ENCODE results near the gene SPEM3.
A peak's percentile ranks its signal among the peaks of the same experiment; 100 is the strongest.

- TF ChIP-seq ZNF18 (CRISPR knock-in tag; IDR thresholded peaks at IDR 0.05; ENCODE audit: insufficient replicate concordance): no peak
- no peak for TF ChIP-seq CTCF (CRISPR knock-in tag; IDR thresholded peaks at IDR 0.05)
- TF ChIP-seq KLF13 (CRISPR knock-in tag; IDR thresholded peaks at IDR 0.05): no peak
- TF ChIP-seq HMGXB3 (CRISPR knock-in tag; IDR thresholded peaks at IDR 0.05; ENCODE audit: borderline replicate concordance): no peak
- no peak for TF ChIP-seq NR2C2 (CRISPR knock-in tag; IDR thresholded peaks at IDR 0.05; ENCODE audit: borderline replicate concordance)
- 0 out of 2 replicates have a peak, but pooled peaks have one; percentile 28 for TF ChIP-seq ZNF547 (CRISPR knock-in tag; IDR thresholded peaks at IDR 0.05)
- TF ChIP-seq MAX (IDR thresholded peaks at IDR 0.05): no peak
- TF ChIP-seq MED1 (CRISPR knock-in tag; IDR thresholded peaks at IDR 0.05): no peak
- no peak for TF ChIP-seq NFIC (IDR thresholded peaks at IDR 0.05; ENCODE audit: low read length)
- TF ChIP-seq GLI4 (CRISPR knock-in tag; IDR thresholded peaks at IDR 0.05; ENCODE audit: borderline replicate concordance): no peak
- no peak for TF ChIP-seq ZFP36L1 (CRISPR knock-in tag; IDR thresholded peaks at IDR 0.05)
- TF ChIP-seq ZNF205 (CRISPR knock-in tag; IDR thresholded peaks at IDR 0.05): no peak
Measured at GRCh38 chr17:7440834-7441195, 12.2 kb downstream of the SPEM3 start.

Data from HepG2 (cell line).